Choroid plexus epithelial cell (primary cell): ENCODE data around the gene CAMKMT.

Experiments
- DNase-seq: peaks from one replicate; pipeline ENCODE4 v3.0.0-alpha.2; 2010; ENCODE audit warnings: low read depth
- H3K4me3 ChIP-seq: 2 replicates; pipeline ENCODE4 v1.5.1; 2011; ENCODE audit warnings: low read depth, mild to moderate bottlenecking, control low read depth, low read length, moderate library complexity
- TF ChIP-seq, protein P1 (sequence below): conservative IDR thresholded peaks from 2 replicates; pipeline ENCODE4 v1.5.1; 2011; ENCODE audit warnings: low read depth, mild to moderate bottlenecking, control low read depth, inconsistent platforms, low read length, moderate library complexity

CAMKMT gene

DNA sequence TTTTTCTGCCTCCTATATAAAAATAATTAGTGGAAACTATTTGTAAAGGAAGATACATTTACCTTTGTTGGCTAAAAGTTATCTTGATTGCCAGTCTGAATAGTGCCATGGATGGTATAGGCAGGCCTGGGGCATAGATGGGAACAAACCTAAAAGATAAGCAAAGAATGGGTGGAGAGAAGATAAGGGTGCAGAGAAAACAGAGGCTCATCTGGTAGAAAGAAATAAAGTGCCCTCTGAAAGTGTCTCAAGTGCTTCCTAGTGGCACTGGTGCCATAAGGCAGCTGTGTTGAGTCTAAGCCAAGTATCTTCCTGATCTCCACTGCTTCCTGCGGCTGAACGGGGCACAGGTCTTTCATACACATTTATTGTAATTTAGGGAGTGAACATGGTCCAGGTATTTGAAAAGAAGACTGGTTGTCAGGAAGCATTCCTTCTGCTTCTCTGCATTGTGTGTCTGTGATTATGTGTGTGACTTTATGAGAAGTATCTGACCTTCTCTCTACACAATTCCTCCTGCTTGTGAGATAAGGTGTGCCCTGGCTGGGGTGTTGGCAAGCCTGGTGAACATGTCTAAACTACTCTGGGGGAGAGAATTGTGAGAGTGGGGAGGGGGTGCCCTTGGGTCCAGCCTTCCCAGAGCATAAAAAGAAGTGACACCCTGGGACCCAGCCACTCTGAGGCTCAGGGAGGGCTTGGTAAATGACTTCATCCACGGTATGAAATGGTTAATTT is 280.5 kb downstream of the CAMKMT start:
- TF ChIP-seq, protein P1, sequence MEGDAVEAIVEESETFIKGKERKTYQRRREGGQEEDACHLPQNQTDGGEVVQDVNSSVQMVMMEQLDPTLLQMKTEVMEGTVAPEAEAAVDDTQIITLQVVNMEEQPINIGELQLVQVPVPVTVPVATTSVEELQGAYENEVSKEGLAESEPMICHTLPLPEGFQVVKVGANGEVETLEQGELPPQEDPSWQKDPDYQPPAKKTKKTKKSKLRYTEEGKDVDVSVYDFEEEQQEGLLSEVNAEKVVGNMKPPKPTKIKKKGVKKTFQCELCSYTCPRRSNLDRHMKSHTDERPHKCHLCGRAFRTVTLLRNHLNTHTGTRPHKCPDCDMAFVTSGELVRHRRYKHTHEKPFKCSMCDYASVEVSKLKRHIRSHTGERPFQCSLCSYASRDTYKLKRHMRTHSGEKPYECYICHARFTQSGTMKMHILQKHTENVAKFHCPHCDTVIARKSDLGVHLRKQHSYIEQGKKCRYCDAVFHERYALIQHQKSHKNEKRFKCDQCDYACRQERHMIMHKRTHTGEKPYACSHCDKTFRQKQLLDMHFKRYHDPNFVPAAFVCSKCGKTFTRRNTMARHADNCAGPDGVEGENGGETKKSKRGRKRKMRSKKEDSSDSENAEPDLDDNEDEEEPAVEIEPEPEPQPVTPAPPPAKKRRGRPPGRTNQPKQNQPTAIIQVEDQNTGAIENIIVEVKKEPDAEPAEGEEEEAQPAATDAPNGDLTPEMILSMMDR, result no peak
- no peak overlapping the region for H3K4me3 ChIP-seq
- DNase-seq, result no peak

DNA sequence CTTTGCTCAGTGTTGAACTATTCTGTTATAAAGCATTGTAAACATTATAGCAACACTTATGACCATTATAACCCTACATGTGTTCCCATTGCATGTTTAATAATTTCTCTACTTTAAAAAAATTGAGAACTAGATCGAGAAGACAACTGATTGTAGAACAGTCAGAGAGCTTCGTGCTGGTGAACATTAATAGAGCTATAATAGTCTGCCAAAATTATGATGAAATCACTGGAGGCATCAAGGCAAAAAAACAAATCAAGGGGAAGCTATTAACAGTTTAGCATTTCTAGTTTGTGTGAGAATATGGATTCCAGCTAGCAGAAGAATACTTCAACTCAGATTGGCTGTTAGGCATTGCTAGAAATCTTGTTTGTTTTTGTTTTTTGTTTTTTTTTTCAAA is 284.2 kb downstream of the CAMKMT start:
- H3K4me3 ChIP-seq, result no peak overlapping the region
- TF ChIP-seq, protein P1, result no peak
- DNase-seq, result no peak

DNA sequence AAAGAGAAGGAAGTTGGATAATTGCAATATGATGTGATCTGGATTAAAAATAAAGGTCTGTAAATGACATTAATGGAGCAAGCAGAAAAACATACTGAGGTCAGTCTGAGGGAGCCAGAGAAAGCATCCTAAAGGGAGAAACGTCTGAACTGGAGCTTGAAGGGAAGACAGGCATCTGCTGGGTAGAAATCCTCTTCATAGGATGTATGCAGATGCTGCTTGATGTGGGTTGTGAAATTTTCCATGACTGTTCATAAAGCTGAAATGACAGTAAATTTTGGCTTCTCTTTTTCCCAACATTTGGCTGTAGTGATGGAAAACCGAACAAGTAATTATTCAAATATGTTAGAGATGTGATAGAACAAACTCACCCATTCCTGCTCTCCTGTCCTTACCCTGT is 287.6 kb downstream of the CAMKMT start:
- TF ChIP-seq, protein P1, result no peak
- no peak overlapping the region for H3K4me3 ChIP-seq
- DNase-seq, result no peak

DNA sequence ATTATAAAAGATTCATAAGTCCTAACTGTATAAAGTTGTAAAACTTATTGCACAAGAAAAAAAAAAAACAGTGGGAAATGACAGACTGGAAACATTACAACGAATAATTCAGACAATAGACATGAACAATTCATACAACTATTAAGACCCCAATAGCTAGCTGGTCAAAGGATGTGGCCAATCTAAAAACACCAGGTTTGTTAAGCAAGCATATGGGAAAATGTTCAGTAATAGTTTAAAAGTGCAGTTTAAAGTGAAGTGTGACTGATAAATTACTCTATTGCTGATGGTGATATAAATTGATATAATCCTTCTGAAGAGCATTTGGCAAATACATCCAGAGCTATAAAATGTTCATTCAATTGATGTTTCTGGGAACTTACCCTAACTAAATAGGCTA is 289.0 kb downstream of the CAMKMT start:
- H3K4me3 ChIP-seq, result no peak overlapping the region
- TF ChIP-seq, protein P1, result no peak
- DNase-seq, result no peak

DNA sequence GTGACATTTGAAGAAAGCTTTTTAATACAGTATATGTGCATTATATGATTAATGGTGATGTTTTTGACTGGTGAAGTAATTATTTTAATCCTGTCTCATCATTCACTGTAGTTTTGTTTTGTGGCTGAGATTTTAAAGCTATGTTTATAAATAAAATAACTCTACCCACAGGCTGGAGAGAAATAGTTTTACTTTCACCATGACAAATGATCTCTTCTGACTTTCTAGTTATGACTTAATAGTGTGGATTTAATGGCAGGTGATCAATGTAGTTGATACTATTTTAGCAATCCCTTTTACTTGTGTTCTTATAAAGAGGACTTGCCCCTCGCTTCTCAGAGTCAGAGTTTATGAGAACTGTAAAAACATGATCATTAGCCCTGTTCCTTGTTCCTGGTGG is 290.2 kb downstream of the CAMKMT start:
- TF ChIP-seq, protein P1, result no peak
- DNase-seq, result no peak
- H3K4me3 ChIP-seq, result no peak overlapping the region

DNA sequence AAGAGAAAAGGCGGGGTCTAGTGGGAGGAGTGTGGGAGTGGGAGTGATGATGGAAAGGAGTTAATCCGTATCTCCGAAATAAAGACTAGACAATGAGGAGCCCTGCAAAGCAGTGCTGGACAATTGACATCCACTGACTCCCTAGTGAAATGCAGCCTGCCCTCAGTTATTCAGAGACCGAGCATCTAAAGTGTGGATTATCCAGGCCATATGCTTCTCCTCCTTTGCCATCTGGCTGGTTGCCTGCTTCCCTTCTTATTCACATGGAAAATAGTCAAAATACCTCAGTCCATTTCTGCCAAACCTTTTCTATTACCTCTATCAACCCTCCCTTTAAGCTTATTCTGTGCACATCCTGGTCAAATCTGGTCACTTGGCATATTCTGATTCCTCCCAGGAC is 291.0 kb downstream of the CAMKMT start:
- no peak for DNase-seq
- TF ChIP-seq, protein P1, result no peak
- H3K4me3 ChIP-seq, result no peak overlapping the region

DNA sequence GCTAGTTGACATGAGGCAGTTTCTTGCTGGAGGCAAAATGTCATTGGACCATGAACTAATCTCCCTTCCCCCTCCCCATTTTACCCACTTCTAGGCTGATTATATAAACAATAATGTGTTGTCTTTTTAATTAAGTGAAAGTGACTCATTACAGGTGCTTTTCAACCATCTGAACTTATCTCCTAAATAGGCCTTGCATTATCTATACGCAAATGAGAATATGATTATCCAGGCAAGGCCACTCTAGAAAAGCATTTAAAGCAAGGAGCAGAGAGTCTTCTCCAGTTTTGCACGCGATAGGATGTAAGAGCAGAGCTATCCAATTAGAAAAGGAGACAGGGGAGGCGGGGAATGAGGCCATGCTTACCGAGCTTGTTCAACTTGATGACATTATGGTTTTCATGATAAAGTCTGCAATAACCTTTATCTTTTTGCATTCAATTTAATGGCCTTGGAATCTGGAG is 293.7 kb downstream of the CAMKMT start:
- TF ChIP-seq, protein P1, result no peak
- no peak overlapping the region for H3K4me3 ChIP-seq
- no peak for DNase-seq
